HCT116 (cell line): Measurements from ENCODE around the gene FMC1.
"Not testable (repeated sequence)": the region's sequence is repeated elsewhere in the genome, so short reads cannot be mapped to it uniquely, and the experiment has no call there.

ENCODE experiments used
- EGR1 ChIP-seq: IDR thresholded peaks from 2 replicates; pipeline ENCODE4 v1.6.1; 2012; ENCODE audit warnings: low read depth
- EZH2 ChIP-seq: fragments of 200-600 bp; sonication (generic); IDR thresholded peaks from 2 replicates; pipeline ENCODE4 v1.6.1; 2017; ENCODE audit warnings: antibody characterized with exemption, mixed run types
- EZH2phosphoT487 ChIP-seq: fragments of 200-600 bp; IDR thresholded peaks from 2 replicates; pipeline ENCODE4 v1.6.1; 2018; ENCODE audit warnings: antibody characterized with exemption, borderline replicate concordance
- POLR2A ChIP-seq: IDR thresholded peaks from 2 replicates; pipeline ENCODE4 v1.7.0; 2011; ENCODE audit warnings: borderline replicate concordance; ENCODE audit not compliant: insufficient read depth, insufficient read length; ENCODE audit errors: extremely low read depth
- POLR2AphosphoS5 ChIP-seq: IDR thresholded peaks from 2 replicates; pipeline ENCODE4 v1.6.1; 2011; ENCODE audit warnings: mild to moderate bottlenecking, low read depth, low read length, moderate library complexity
- RAD21 ChIP-seq: IDR thresholded peaks from 2 replicates; pipeline ENCODE4 v1.6.1; 2012; ENCODE audit warnings: low read depth, mild to moderate bottlenecking
- SIN3A ChIP-seq: IDR thresholded peaks from 2 replicates; pipeline ENCODE4 v1.6.1; 2012; ENCODE audit warnings: low read depth
- SP1 ChIP-seq: IDR thresholded peaks from 2 replicates; pipeline ENCODE4 v1.6.1; 2012; ENCODE audit warnings: low read depth
- SRF ChIP-seq: IDR thresholded peaks from 2 replicates; pipeline ENCODE4 v1.6.1; 2012; ENCODE audit warnings: low read depth
- YY1 ChIP-seq: IDR thresholded peaks from 2 replicates; pipeline ENCODE4 v1.6.1; 2011; ENCODE audit warnings: low read length, low read depth, moderate library complexity, mild to moderate bottlenecking; ENCODE audit not compliant: insufficient replicate concordance; ENCODE audit errors: extremely low read depth
- TF ChIP-seq, protein P1 (sequence below), 3 experiments: fragments of 200-600 bp in 1 of 3; sonication (generic) in 1 of 3; IDR thresholded peaks in 2 of 3; conservative IDR thresholded peaks in 1 of 3; 2 replicates each; pipeline ENCODE4 v1.5.1; 2012 to 2017; ENCODE audit warnings: low read depth in 2 of 3, low read length in 2 of 3, antibody characterized with exemption in 1 of 3, borderline replicate concordance in 1 of 3, control low read depth in 1 of 3, mild to moderate bottlenecking in 1 of 3, mixed read lengths in 1 of 3, mixed run types in 1 of 3, moderate library complexity in 1 of 3; ENCODE audit not compliant: insufficient read depth in 1 of 3
- TF ChIP-seq, protein P2 (sequence below): IDR thresholded peaks from 2 replicates; pipeline ENCODE4 v1.6.1; 2011; ENCODE audit warnings: mild to moderate bottlenecking, low read length, moderate library complexity; ENCODE audit not compliant: insufficient replicate concordance; ENCODE audit errors: extremely low read depth
- TF ChIP-seq, protein P3 (sequence below): IDR thresholded peaks from 2 replicates; pipeline ENCODE4 v1.6.1; 2012

DNA sequence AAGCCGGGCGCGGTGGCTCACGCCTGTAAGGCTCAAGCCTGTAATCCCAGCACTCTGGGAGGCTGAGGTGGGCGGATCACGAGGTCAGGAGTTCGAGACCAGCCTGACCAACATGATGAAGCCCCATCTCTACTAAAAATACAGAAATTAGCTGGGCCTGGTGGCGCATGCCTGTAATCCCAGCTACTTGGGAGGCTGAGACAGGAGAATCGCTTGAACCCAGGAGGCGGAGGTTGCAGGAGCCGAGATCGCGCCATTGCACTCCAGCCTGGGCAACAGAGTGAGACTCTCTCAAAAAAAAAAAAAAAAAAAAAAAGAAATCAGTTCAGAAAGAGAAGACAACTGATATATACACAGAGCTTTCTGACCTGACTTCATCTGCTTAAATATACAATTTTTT, 7.7 kb upstream of the FMC1 start:
- TF ChIP-seq, protein P1, sequence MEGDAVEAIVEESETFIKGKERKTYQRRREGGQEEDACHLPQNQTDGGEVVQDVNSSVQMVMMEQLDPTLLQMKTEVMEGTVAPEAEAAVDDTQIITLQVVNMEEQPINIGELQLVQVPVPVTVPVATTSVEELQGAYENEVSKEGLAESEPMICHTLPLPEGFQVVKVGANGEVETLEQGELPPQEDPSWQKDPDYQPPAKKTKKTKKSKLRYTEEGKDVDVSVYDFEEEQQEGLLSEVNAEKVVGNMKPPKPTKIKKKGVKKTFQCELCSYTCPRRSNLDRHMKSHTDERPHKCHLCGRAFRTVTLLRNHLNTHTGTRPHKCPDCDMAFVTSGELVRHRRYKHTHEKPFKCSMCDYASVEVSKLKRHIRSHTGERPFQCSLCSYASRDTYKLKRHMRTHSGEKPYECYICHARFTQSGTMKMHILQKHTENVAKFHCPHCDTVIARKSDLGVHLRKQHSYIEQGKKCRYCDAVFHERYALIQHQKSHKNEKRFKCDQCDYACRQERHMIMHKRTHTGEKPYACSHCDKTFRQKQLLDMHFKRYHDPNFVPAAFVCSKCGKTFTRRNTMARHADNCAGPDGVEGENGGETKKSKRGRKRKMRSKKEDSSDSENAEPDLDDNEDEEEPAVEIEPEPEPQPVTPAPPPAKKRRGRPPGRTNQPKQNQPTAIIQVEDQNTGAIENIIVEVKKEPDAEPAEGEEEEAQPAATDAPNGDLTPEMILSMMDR (IDR thresholded peaks at IDR 0.05 in 2 of 3, conservative IDR thresholded peaks at IDR 0.05 in 1 of 3; ENCODE audit: borderline replicate concordance in 1 of 3, insufficient read depth in 1 of 3, low read depth in 2 of 3, low read length in 2 of 3): not testable (repeated sequence)
- TF ChIP-seq, protein P2, sequence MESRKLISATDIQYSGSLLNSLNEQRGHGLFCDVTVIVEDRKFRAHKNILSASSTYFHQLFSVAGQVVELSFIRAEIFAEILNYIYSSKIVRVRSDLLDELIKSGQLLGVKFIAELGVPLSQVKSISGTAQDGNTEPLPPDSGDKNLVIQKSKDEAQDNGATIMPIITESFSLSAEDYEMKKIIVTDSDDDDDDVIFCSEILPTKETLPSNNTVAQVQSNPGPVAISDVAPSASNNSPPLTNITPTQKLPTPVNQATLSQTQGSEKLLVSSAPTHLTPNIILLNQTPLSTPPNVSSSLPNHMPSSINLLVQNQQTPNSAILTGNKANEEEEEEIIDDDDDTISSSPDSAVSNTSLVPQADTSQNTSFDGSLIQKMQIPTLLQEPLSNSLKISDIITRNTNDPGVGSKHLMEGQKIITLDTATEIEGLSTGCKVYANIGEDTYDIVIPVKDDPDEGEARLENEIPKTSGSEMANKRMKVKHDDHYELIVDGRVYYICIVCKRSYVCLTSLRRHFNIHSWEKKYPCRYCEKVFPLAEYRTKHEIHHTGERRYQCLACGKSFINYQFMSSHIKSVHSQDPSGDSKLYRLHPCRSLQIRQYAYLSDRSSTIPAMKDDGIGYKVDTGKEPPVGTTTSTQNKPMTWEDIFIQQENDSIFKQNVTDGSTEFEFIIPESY: not testable (repeated sequence)
- not testable (repeated sequence) for TF ChIP-seq EZH2, SRF, POLR2AphosphoS5, YY1, SP1, EGR1, POLR2A, EZH2phosphoT487, SIN3A, RAD21
- TF ChIP-seq, protein P3, sequence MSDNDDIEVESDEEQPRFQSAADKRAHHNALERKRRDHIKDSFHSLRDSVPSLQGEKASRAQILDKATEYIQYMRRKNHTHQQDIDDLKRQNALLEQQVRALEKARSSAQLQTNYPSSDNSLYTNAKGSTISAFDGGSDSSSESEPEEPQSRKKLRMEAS: not testable (repeated sequence)
